Measurements from ENCODE around the gene GNB1L. TPM values are rescaled to one million over a fixed set of nuclear protein-coding genes. Genes with fewer than 3 reads are reported as not detected.

The GNB1L gene
- polyA plus RNA-seq, 3 donors = 3.5 to 6.6 (median 4.3) TPM

GRCh38 chr22:19743651-19744050, 111.0 kb downstream of the GNB1L start:
- WGBS, 3 donors = 69 to 93% (median 88%) methylated on average over 4 of the region's 4 CpGs
- no peak overlapping the region for H3K27ac ChIP-seq (ENCODE audit: low read depth, low read length)

DNA sequence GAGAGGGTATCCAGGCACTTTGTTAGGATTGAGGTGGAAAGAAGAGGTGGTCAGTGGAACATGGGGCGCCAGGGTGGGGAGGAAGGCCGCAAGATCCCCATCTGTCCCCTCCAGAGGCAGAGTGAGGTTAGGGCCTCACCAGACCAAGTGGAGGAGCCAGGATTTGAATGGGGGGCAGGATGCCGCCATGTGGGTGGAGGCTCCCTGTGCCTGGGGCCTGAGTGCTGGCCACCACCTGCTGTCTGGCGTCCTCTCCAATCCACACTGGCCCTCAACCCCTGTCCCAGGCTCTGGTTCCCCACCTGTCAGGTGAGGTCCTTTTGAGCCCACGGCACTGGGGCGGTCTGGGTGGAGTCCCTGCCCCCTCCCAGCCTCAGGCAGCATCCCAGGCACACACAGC, 111.6 kb downstream of the GNB1L start:
- no peak overlapping the region for H3K27ac ChIP-seq (ENCODE audit: low read depth, low read length)
- 85 to 95% (median 94%) methylated on average over 6 of the region's 6 CpGs for WGBS, 3 donors

DNA sequence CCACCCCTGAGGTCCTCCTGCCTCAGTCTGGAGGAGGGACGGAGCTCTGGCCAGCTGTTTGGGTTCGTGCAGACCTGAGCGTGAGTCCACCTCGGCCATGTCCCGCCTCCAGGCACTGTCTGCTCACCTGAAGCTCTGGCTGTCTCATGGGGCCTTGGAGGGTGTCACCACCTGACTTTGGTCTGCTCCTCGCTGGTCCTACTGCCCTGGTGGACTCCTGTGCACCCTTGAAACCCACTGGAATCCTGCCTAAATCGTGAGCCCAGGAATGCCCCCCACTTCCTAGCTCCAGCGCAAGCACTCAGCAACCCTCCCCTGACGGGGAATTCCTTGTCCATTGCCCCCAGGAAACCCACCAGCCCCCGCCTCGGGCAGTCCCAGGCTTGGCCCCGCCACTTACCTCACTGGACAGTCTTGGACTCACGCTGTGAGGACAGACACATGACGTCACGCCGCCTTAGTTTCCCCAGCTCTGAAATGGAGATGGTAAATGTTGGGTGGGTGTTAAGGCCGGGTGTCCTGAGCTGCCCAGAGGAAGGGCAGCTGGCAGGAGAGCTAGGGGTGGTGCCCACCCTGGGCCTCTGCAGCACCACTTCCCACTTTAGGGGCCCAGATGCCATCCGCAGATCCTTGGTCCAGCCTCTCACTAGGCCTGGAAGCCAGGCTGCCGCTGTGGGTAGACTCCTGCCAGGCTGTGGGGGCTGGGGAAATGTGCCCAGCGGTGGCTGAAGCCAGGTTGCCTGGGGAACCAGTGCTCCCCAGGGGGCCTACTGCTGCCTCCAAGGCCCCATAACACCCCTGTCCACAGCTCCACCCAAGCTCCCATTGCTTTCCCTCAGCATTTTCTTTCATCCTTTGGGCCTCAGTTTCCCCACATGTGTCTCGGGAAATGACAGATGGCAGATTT, 112.3 kb downstream of the GNB1L start:
- no peak overlapping the region for H3K27ac ChIP-seq (ENCODE audit: low read depth, low read length)
- 86 to 91% (median 89%) methylated on average over 20 to 21 of the region's 21 CpGs for WGBS, 3 donors

DNA sequence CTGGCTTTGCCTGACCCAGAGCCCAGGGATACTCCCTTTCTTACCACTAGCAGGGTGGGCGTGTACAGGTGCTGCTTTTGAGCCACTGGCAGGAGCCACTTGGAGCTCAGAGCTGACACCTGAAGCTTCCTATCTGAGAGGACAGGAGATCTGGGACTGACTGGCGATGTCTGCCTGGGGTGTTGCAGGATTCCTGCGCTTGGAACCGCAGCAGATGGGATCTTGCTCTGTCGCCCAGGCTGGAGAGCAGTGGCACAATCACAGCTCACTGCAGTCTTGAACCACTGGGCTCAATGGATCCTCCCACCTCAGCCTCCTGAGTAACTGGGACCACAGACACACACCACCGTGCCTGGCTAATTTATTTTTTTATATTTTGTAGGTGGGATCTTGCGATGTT, 113.6 kb downstream of the GNB1L start:
- WGBS, 3 donors = 89 to 95% (median 94%) methylated on average over 7 of the region's 7 CpGs
- no peak overlapping the region for H3K27ac ChIP-seq (ENCODE audit: low read depth, low read length)

- no peak overlapping the region for H3K27ac ChIP-seq (ENCODE audit: low read depth, low read length)
- WGBS, 3 donors = 78 to 88% (median 87%) methylated on average over 15 of the region's 15 CpGs
Observed at GRCh38 chr22:19740586-19740985, 114.1 kb downstream of the GNB1L start.

GRCh38 chr22:19739911-19740449, 114.7 kb downstream of the GNB1L start:
- no peak overlapping the region for H3K27ac ChIP-seq (ENCODE audit: low read depth, low read length)
- 91 to 94% (median 92%) methylated on average over 7 of the region's 7 CpGs for WGBS, 3 donors

DNA sequence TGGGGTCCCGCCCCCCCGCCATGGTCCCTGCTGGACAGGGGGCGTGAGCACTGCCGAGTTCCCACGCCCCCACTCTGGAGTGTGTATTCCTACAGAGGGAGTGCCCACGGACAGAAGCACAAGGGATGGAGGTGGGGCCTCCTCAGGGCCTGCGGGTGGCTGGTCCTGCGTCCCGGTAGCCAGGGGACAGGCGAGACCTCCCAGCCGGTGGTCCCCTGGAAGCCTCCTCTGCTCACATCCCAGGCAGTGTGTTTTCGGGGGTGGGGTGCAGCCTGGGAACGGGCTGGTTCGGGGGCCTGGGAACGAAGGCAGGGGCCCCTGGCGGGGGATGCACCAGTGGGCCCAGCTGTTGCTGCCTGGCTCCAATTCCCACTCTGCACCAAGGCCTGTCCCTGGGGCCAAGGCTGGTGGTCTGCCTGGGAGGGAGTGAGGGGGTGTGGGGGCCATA, 115.2 kb downstream of the GNB1L start:
- H3K27ac ChIP-seq (ENCODE audit: low read depth, low read length) = no peak overlapping the region
- 41 to 60% (median 56%) methylated on average over 14 to 16 of the region's 16 CpGs for WGBS, 3 donors

GRCh38 chr22:19738664-19739447, 115.8 kb downstream of the GNB1L start:
- no peak overlapping the region for H3K27ac ChIP-seq (ENCODE audit: low read depth, low read length)
- WGBS, 3 donors = 58 to 68% (median 63%) methylated on average over 31 of the region's 31 CpGs

DNA sequence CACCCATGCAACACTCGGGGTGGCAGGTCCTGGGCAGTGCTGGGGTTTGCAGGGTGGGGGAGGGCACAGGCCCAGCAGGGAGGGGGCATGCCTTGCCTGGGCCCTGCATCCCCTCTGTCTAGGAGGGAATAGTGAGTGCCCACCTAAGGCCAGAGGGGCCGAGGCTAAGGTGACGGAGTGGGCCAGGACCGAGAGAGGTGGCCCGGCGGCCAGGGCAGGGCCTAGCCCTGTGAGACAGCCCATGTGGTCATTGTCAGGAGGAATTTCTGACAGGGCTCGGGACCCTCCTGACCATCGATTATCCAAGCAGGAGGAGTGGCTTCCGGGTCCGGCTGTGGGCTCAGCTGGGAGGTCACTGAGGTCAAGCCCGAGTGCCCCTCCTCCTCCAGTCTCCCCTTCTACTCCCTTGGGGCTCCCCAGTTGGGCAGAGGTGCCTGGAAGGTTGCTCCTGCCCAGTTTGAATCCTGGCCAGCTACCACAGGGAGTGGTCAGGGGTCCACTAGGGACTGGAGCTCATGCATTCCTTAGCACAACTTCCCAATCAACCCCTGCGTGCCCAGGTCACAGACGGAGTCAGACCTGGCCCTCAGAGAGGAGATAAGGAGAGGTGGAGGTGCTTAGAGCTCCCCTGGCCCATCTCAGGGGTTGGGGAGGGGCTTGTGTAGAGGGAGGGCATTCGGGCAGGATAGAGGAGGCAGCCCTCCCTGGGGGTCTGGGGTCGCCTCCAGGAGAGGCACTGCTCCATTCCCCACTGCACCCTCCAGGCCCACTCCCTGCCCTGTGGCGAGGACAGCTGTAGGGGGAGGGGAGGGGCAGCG, 116.6 kb downstream of the GNB1L start:
- 72 to 80% (median 79%) methylated on average over 17 of the region's 17 CpGs for WGBS, 3 donors
- H3K27ac ChIP-seq (ENCODE audit: low read depth, low read length) = no peak overlapping the region

GRCh38 chr22:19735665-19736510, 118.8 kb downstream of the GNB1L start:
- no peak overlapping the region for H3K27ac ChIP-seq (ENCODE audit: low read depth, low read length)
- 77 to 85% (median 82%) methylated on average over 21 of the region's 21 CpGs for WGBS, 3 donors

DNA sequence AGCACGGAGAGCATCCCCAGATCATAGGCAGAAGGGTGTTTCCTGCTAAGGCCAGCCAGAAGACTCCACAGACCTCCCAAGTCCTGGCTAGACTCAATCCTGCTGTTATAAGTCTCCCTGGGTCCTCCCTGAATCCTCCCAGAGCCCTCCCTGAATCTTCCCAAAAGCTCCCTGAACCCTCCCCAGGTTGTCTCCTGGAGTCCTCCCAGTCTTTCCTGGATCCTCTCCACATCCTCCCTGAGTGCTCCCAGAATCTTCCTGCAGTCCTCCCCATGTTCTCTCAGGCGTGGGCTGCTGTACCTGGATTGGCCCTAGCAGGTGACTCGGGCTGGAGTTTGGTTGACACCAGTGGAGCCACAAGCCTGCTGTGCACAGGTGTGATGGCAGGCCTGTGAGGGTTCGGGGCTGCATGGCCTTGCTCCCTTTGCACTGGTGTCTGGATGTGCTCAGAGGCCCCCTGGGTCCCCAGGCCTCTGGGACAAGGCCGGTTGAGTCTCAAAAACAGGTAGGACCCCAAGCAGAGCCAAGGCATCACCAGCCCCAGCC, 119.8 kb downstream of the GNB1L start:
- 80 to 90% (median 88%) methylated on average over 5 of the region's 5 CpGs for WGBS, 3 donors

GRCh38 chr22:19734163-19734562, 120.5 kb downstream of the GNB1L start:
- H3K27ac ChIP-seq (ENCODE audit: low read depth, low read length) = no peak overlapping the region
- WGBS, 3 donors = 91 to 98% (median 94%) methylated on average over 7 of the region's 7 CpGs

More for the DNA sequence above, 119.8 kb downstream of the GNB1L start:
- H3K27ac ChIP-seq (ENCODE audit: low read depth, low read length) = no peak overlapping the region

DNA sequence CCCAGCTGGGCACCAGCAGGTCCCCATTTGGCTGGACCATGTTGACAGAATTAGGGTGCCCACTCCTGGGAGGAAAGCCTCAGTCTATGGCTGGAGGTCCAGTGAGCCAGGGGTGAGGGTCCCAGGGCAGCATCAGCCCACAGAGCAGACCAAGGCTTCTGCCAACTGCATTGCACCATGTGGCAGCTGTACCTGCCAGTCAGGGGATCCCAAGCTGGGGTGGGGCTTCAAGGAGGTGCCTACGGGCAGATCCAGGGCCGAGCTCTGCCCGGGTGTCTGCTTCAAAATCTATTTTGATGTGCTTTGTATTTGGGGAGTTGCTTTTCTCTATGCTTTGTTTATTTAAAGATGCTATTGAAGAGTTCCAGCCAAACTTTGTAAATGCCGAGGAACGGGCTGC, 120.9 kb downstream of the GNB1L start:
- no peak overlapping the region for H3K27ac ChIP-seq (ENCODE audit: low read depth, low read length)
- WGBS, 3 donors = 78 to 88% (median 81%) methylated on average over 5 of the region's 5 CpGs

Other genes with a start within 250 kb of the GNB1L start
- 10 to 100 TPM in 1 of 3 donors, 1 to 10 TPM in 2; 5.3 to 18.8 (median 7.5) TPM for gene SEPTIN5, start 140.4 kb downstream of the GNB1L start, polyA plus RNA-seq
- gene GP1BB, start 131.3 kb downstream of the GNB1L start, polyA plus RNA-seq = 1 to 10 TPM in 2 of 3 donors, under 1 TPM in 1; 0.63 to 3.6 (median 1.7) TPM
- 1 to 10 TPM in 2 of 3 donors, under 1 TPM in 1; 0.52 to 4.9 (median 1.8) TPM for gene TBX1, start 94.1 kb downstream of the GNB1L start, polyA plus RNA-seq
- gene RTL10, start within 50 bp of the GNB1L start, polyA plus RNA-seq = 1 to 10 TPM; 3.1 to 4.3 (median 3.8) TPM
- 100 to 1,000 TPM in 2 of 3 donors, 10 to 100 TPM in 1; 70.9 to 173 (median 133) TPM for gene COMT, start 86.9 kb upstream of the GNB1L start, polyA plus RNA-seq
- gene TXNRD2, start 86.9 kb upstream of the GNB1L start, polyA plus RNA-seq = 10 to 100 TPM; 13.6 to 21.8 (median 16.6) TPM
- 1 to 10 TPM; 4.0 to 9.8 (median 8.5) TPM for gene ARVCF, start 161.9 kb upstream of the GNB1L start, polyA plus RNA-seq
- 10 to 100 TPM; 11.1 to 30.9 (median 20.5) TPM for gene TANGO2, start 166.2 kb upstream of the GNB1L start, polyA plus RNA-seq
- 10 to 100 TPM; 10.1 to 15.6 (median 12.9) TPM for gene DGCR8, start 225.4 kb upstream of the GNB1L start, polyA plus RNA-seq

Data from adipose tissue (tissue), 3 donors.